Measurements from ENCODE around the gene GRM5. TPM values are rescaled to one million over a fixed set of nuclear protein-coding genes. Genes with fewer than 3 reads are reported as not detected.

GRM5 gene
- total and polyA plus RNA-seq, 2 experiments from 2014 or later: 0.27 TPM; not detected in 1

DNA sequence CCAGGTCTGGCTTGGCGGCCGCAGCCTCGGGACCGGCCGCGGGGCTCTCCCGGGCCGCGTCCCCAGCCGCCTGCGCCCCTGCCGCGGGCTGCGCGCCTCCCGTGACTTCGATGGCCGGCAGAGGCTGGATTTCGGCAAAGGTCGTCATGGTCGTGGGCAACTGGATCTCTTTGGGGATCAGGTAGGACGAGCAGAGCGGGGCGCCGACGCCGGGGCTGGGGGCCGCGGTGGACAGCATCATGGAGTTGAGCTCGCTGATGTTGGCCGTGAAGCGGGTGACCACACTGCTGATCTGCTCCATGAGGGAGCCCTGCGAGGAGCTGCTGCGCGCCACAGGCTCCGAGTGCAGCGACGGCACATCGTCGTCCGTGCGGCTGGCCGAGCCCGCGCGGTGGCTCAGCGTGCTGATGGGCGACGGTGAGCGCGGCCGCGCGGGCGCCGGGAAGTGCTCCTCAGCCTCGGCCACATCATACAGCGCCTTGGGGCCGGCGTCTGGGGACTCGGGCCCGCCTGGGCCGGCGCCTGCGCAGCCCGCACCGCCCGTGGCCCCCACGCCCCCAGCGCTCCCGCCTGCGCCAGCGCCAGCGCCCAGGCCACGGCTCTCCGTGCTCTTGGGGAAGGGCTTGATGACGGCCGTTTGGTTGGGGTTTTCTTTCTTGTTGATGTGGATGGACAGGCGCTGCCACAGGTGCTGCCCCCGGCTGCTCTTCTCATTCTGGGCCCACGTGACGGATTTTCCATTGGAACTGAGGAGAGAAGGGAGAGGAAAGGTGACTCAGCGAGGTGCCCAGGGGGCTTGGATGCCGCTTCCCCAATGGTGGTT is 556.8 kb downstream of the GRM5 start:
- Histone ChIP-seq H3K4me2 (peak overlapping the region; percentile 98), H3K9me3 (ENCODE audit: low read depth) (no peaks in the 10 kb centered on the region), H3K27me3 (peaks cover 41% of the 10 kb centered on the region), H4K20me1 (ENCODE audit: insufficient read depth, poor library complexity, severe bottlenecking) (no peaks in the 10 kb centered on the region), H3K9me2 (replicated peaks; ENCODE audit: insufficient read depth) (no peaks in the 10 kb centered on the region), H3K4me1 (ENCODE audit: insufficient read depth) (peaks cover 4% of the 10 kb centered on the region), H3K27ac (no peak overlapping the region), H3K79me2 (no peaks in the 10 kb centered on the region), H2AFZ (peak overlapping the region; percentile 97), H3K36me3 (replicated peaks; ENCODE audit: insufficient read depth, low read depth) (no peaks in the 10 kb centered on the region), H3K4me3 (peak overlapping the region; percentile 32)
- 16% methylated on average over 45 of the region's 84 CpGs for WGBS (ENCODE audit: low lambda C conversion rate, missing lambda C conversion rate)
- TF ChIP-seq EZH2phosphoT487 (IDR thresholded peaks at IDR 0.05; ENCODE audit: low read depth, severe bottlenecking, unreplicated experiment) (no peak), EZH2 (IDR thresholded peaks at IDR 0.05; ENCODE audit: borderline replicate concordance) (peak; percentile 5)
- TF ChIP-seq, protein P1, sequence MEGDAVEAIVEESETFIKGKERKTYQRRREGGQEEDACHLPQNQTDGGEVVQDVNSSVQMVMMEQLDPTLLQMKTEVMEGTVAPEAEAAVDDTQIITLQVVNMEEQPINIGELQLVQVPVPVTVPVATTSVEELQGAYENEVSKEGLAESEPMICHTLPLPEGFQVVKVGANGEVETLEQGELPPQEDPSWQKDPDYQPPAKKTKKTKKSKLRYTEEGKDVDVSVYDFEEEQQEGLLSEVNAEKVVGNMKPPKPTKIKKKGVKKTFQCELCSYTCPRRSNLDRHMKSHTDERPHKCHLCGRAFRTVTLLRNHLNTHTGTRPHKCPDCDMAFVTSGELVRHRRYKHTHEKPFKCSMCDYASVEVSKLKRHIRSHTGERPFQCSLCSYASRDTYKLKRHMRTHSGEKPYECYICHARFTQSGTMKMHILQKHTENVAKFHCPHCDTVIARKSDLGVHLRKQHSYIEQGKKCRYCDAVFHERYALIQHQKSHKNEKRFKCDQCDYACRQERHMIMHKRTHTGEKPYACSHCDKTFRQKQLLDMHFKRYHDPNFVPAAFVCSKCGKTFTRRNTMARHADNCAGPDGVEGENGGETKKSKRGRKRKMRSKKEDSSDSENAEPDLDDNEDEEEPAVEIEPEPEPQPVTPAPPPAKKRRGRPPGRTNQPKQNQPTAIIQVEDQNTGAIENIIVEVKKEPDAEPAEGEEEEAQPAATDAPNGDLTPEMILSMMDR (IDR thresholded peaks at IDR 0.05; ENCODE audit: poor library complexity): no peak
- DNase-seq (ENCODE audit: low spot score): peak; percentile 59

DNA sequence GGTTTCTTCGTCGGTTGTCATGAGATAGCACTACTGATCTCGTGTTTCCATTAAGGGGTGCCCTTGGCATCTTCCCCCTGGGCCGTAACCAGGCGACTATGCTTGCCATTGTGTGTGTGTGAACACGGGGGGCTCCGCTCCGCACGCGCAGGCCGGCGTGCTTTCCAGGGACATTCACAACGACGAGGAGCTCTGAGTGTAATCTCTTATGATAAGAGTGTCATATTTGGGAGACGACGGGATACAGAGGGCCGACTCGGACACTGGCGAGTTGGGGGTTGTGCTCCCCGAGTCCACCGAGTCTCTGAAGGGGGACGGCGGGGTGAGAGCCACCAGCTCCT is 557.4 kb downstream of the GRM5 start:
- H3K9me3 ChIP-seq (ENCODE audit: low read depth): no peaks in the 10 kb centered on the region
- TF ChIP-seq EZH2phosphoT487 (IDR thresholded peaks at IDR 0.05; ENCODE audit: low read depth, severe bottlenecking, unreplicated experiment): no peak
- peak; percentile 13 for TF ChIP-seq EZH2 (IDR thresholded peaks at IDR 0.05; ENCODE audit: borderline replicate concordance)
- WGBS (ENCODE audit: low lambda C conversion rate, missing lambda C conversion rate): 22% methylated on average over 23 of the region's 23 CpGs
- DNase-seq (ENCODE audit: low spot score): peak; percentile 5
- no peaks in the 10 kb centered on the region for H3K9me2 ChIP-seq (replicated peaks; ENCODE audit: insufficient read depth)
- no peaks in the 10 kb centered on the region for H3K36me3 ChIP-seq (replicated peaks; ENCODE audit: insufficient read depth, low read depth)
- peak overlapping the region; percentile 32 for H3K4me3 ChIP-seq
- peaks cover 41% of the 10 kb centered on the region for H3K27me3 ChIP-seq
- peak overlapping the region; percentile 97 for H2AFZ ChIP-seq
- H4K20me1 ChIP-seq (ENCODE audit: insufficient read depth, poor library complexity, severe bottlenecking): no peaks in the 10 kb centered on the region
- peak overlapping the region; percentile 98 for H3K4me2 ChIP-seq
- no peaks in the 10 kb centered on the region for H3K79me2 ChIP-seq
- no peak overlapping the region for H3K27ac ChIP-seq
- peaks cover 4% of the 10 kb centered on the region for H3K4me1 ChIP-seq (ENCODE audit: insufficient read depth)

DNA sequence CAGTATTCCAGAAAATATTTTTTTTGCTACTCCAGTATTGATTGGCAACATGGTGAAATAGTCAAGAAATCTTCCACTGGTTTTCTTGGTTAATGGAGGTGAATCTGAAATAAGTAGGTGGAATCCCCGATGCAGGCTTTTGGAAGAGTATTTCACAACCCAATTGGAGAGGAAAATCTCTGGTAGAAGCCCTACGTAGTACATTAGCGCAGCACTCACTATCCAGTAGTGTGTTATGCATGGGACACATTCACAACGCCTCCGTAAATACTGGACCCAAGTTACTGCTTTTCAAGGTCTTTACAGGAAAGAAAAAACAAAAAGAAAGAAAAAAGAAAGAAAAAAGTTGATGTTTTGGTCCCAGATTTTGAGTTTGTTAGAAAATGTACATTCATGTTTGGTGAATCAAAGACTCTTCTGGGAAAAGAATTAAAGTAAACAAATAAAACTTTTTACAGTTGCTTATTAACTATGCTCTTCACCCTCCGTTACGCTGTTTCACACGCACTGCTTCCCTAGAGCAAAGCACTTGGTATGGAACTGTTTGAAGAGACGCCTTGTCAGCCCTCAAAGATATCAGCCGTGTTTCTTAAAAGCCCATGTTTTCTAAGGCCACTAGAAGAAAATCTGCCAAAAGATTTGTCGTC is 557.9 kb downstream of the GRM5 start:
- Histone ChIP-seq H2AFZ (peak overlapping the region; percentile 97), H3K9me2 (replicated peaks; ENCODE audit: insufficient read depth) (no peaks in the 10 kb centered on the region), H3K27me3 (peaks cover 41% of the 10 kb centered on the region), H3K36me3 (replicated peaks; ENCODE audit: insufficient read depth, low read depth) (no peaks in the 10 kb centered on the region), H3K27ac (no peak overlapping the region), H3K4me1 (ENCODE audit: insufficient read depth) (peaks cover 4% of the 10 kb centered on the region), H4K20me1 (ENCODE audit: insufficient read depth, poor library complexity, severe bottlenecking) (no peaks in the 10 kb centered on the region), H3K4me2 (peak overlapping the region; percentile 98), H3K9me3 (ENCODE audit: low read depth) (no peaks in the 10 kb centered on the region), H3K4me3 (peak overlapping the region; percentile 32), H3K79me2 (no peaks in the 10 kb centered on the region)
- 59% methylated on average over 11 of the region's 11 CpGs for WGBS (ENCODE audit: low lambda C conversion rate, missing lambda C conversion rate)
- TF ChIP-seq EZH2phosphoT487 (IDR thresholded peaks at IDR 0.05; ENCODE audit: low read depth, severe bottlenecking, unreplicated experiment) (no peak), EZH2 (IDR thresholded peaks at IDR 0.05; ENCODE audit: borderline replicate concordance) (no peak)
- TF ChIP-seq, protein P1 (IDR thresholded peaks at IDR 0.05; ENCODE audit: poor library complexity): no peak
- DNase-seq (ENCODE audit: low spot score): no peak

DNA sequence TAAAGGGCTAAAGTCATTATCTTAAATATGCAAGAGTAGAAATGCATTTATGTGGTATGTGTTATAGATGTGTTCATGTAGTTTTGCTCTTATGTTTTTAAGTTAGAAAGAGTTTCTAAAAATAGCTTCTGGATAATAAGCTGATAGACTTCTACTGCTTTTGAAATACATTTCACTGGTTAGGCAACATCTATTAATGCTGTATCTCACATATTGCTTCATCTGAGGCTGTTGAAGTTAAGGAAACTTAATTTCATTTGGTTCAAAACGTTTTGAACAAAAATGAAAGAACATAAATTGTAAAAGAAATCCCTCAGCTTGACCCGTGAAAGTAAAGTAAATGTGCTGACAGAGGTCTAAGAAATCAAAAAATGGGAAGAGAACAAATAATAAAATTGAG is 564.2 kb downstream of the GRM5 start:
- Histone ChIP-seq H3K79me2 (no peaks in the 10 kb centered on the region), H4K20me1 (ENCODE audit: insufficient read depth, poor library complexity, severe bottlenecking) (no peaks in the 10 kb centered on the region), H2AFZ (no peak overlapping the region), H3K4me3 (no peak overlapping the region), H3K4me1 (ENCODE audit: insufficient read depth) (no peaks in the 10 kb centered on the region), H3K36me3 (replicated peaks; ENCODE audit: insufficient read depth, low read depth) (no peaks in the 10 kb centered on the region), H3K4me2 (no peak overlapping the region), H3K27me3 (peaks cover 6% of the 10 kb centered on the region), H3K9me3 (ENCODE audit: low read depth) (no peaks in the 10 kb centered on the region), H3K27ac (no peak overlapping the region), H3K9me2 (replicated peaks; ENCODE audit: insufficient read depth) (no peaks in the 10 kb centered on the region)
- TF ChIP-seq, protein P1 (IDR thresholded peaks at IDR 0.05; ENCODE audit: poor library complexity): no peak
- no peak for TF ChIP-seq EZH2phosphoT487 (IDR thresholded peaks at IDR 0.05; ENCODE audit: low read depth, severe bottlenecking, unreplicated experiment)
- no peak for TF ChIP-seq EZH2 (IDR thresholded peaks at IDR 0.05; ENCODE audit: borderline replicate concordance)
- WGBS (ENCODE audit: low lambda C conversion rate, missing lambda C conversion rate): 48% methylated on average over 2 of the region's 2 CpGs
- DNase-seq (ENCODE audit: low spot score): no peak

All from hepatocyte (in vitro differentiated cells).